Right lung (tissue), 10 donors: Measurements from ENCODE around the gene SLC17A7. TPM values are rescaled to one million over a fixed set of nuclear protein-coding genes. Genes with fewer than 3 reads are reported as not detected.
A peak's percentile ranks its signal among the peaks of the same experiment; 100 is the strongest.
"Not testable (repeated sequence)": the region's sequence is repeated elsewhere in the genome, so short reads cannot be mapped to it uniquely, and the experiment has no call there.

ENCODE experiments used
- DNase-seq, 2 donors: peaks; one replicate each; pipeline ENCODE4 v3.0.0-alpha.2; 2013
- long read RNA-seq, 8 donors: transcript quantifications; one replicate each; lab custom pipeline, GENCODE V29; 2026
- polyA plus RNA-seq, 5 donors: library from polyadenylated mRNA; unstranded; fragments of 120-200 nt; gene quantifications; one replicate each; pipeline versions ENCODE4 v1.2.1 to v1.2.3, GENCODE V29; 2013; ENCODE audit warnings: inconsistent platforms in 1 of 5, low replicate concordance in 1 of 5; ENCODE audit not compliant: insufficient read length in 5 of 5, insufficient read depth in 1 of 5

Gene SLC17A7
- under 1 TPM; 0.31 to 0.51 (median 0.34) TPM for polyA plus RNA-seq
- long read RNA-seq, donor 1 = 0 reads
- long read RNA-seq, donor 2, partial matches to known transcripts = 7,183 of 7,258 reads
- long read RNA-seq, donor 2, other reads (novel, unspliced or antisense) = 75 of 7,258 reads
- long read RNA-seq, donor 3, partial matches to known transcripts = 341 of 462 reads
- long read RNA-seq, donor 3, other reads (novel, unspliced or antisense) = 121 of 462 reads
- long read RNA-seq, donor 4, partial matches to known transcripts = 286 of 345 reads
- long read RNA-seq, donor 4, other reads (novel, unspliced or antisense) = 59 of 345 reads
- long read RNA-seq, donor 5 = 0 reads
- long read RNA-seq, donor 6 = 0 reads
- long read RNA-seq, donor 7, partial matches to known transcripts = 11,533 of 11,909 reads
- long read RNA-seq, donor 7, other reads (novel, unspliced or antisense) = 376 of 11,909 reads
- long read RNA-seq, donor 8 = 0 reads

GRCh38 chr19:49441210-49441959 is at the start of gene SLC17A7:
SLC17A7 (minus strand) TSS chr19:49441527; CDS start chr19:49441379, 148 bp downstream.
- no peak for DNase-seq

DNA sequence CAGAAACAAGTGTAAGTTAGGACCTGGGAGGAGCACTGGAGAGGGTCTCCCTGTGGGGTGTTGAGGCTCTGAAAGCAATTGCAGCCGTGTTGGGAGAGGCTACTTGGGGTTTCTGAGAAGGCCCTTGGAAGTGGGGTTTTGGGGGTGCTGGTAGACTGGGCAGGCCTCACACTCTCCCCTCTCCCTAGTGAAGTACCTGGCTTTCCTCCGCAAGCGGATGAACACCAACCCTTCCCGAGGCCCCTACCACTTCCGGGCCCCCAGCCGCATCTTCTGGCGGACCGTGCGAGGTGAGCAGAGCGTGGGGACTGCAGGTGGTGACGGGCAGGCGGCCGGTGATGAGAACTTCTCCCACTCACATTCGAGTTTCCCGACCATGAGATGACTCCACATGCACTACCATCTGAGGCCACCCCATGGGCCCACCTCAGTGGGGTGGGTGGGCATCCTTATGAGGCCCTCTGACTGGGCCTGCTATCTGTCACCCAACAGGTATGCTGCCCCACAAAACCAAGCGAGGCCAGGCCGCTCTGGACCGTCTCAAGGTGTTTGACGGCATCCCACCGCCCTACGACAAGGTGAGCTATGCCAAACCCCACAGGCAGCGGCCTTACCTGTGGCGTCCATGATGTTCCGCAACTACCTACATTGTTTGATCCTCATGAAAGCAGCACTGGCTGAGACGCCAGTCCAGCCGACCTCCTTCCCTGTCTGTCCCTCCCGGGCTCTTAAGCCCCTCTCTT is 49.1 kb upstream of the SLC17A7 start:
- DNase-seq = no peak

GRCh38 chr19:49489601-49490167 is 48.4 kb upstream of the SLC17A7 start:
- DNase-seq = no peak

DNA sequence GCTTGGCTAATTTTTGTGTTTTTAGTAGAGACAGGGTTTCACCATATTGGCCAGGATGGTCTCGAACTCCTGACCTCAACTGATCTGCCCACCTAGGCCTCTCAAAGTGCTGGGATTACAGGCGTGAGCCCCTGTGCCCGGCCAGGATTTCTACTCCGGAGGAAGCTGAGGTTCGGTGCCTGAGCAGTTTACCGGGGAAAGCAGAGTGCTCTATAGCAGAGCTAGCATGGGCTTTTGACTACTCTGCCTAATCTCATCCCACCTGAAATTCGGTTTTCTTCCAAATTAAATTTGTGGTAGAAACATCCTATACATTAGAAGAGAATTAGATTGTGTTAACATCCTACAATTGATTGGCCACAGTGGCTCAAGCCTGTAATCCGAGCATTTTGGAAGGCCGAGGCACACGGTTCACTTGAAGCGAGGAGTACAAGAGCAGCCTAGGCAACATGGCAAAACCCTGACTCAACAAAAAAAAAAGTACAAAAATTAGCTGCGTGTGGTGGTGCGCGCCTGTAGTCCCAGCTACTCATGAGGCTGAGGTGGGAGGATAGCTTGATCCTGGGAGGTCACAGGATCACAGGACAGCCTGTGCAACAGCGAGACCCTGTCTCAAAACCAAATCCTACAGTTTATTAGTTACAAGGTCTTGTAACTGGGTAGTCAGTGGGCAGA is 47.7 kb upstream of the SLC17A7 start:
- DNase-seq = no peak

- no peak for DNase-seq
These were observed 46.9 kb upstream of the SLC17A7 start for GRCh38 chr19:49488046-49488862.

DNA sequence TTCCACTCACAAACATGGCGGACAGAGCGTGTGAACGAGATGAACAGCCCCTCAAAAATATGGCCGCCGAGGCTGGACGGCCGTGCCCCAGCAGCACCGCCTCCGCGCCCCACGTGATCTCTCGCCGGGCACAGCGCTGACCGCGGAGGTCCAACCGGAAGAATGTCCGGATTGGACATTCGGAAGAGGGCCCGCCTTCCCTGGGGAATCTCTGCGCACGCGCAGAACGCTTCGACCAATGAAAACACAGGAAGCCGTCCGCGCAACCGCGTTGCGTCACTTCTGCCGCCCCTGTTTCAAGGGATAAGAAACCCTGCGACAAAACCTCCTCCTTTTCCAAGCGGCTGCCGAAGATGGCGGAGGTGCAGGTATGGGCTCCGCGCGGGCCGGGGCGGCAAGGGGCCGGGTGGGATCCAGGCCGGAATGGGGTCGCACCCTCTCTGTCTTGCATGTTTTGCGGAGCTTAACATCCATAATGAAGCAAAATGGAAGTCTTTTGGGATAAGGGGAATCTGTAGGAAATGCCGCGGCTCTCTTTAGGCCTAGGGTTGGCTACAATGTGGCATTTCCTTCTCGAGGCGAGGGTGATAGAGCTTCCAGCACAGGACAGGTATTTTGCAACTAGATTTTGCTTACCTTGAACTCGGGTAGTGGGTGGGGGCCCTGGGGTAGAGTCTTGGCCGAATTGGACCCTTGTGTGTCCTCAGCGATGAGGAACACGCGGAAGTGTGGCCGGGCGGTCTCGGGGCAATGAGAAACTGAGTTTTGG is 46.1 kb upstream of the SLC17A7 start, which contains the start of gene RPL13A:
Gene RPL13A, plus strand, starts transcription at position 332 of the 769 bp plus-strand sequence. Its CDS starts 22 bp downstream, at position 354.
- DNase-seq = peak; percentile 100

GRCh38 chr19:49486710-49487276 is 45.5 kb upstream of the SLC17A7 start:
- DNase-seq = no peak

DNA sequence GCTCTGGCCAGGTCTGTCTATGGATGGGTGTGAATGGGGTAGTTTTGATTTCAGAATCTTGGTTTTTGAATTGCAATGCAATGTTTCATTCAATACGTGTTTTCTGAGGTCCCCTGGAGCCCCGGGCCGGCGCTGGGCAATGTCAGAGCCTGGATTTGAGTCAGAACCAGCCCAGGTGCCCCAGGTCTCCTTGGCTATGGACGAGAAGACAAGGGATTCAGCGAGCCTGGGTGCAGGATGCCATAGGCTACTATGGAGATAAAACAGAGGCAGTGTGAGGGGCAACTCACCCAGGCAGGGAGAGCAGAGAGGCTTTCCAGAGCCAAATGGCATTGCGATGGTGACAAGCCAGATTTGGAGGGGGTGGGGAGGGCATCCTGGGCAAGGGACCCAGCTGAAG is 44.9 kb upstream of the SLC17A7 start:
- no peak for DNase-seq

DNA sequence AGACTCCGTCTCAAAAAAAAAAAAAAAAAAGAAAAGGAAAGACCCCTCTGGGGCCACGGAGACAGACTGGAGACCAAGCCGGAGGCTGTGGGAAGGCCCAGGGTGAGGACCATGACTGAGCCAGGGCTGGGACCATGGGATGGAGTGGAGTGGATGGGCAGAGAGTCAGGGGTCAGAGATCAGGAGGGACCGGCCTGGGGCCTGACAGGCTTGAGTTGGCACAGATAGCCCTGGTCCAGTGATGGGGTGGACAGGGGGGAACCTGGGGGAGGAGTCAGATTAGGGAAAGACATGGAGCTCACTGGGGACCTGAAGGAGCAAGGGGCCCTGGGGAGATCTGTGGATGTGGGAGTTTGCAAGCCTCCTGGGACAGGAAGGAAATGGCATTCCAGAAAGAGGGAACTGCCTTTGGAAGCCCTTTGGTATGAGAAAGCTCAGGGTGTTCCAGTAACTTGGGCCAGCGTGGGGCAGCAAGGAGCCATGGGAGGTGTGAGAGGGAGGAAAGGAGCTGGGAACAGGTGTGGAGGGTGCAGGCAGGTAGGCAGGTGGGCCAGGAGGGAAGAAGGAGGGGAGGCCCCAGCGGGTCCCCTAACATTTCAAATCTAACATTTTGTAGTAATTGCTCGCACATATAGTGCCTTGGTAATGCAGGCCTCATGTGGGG is 39.8 kb upstream of the SLC17A7 start:
- DNase-seq = no peak

- no peak for DNase-seq
These were observed 38.8 kb upstream of the SLC17A7 start for GRCh38 chr19:49479975-49480628.

- DNase-seq = no peak
These were observed 34.9 kb upstream of the SLC17A7 start for GRCh38 chr19:49475995-49476880.

DNA sequence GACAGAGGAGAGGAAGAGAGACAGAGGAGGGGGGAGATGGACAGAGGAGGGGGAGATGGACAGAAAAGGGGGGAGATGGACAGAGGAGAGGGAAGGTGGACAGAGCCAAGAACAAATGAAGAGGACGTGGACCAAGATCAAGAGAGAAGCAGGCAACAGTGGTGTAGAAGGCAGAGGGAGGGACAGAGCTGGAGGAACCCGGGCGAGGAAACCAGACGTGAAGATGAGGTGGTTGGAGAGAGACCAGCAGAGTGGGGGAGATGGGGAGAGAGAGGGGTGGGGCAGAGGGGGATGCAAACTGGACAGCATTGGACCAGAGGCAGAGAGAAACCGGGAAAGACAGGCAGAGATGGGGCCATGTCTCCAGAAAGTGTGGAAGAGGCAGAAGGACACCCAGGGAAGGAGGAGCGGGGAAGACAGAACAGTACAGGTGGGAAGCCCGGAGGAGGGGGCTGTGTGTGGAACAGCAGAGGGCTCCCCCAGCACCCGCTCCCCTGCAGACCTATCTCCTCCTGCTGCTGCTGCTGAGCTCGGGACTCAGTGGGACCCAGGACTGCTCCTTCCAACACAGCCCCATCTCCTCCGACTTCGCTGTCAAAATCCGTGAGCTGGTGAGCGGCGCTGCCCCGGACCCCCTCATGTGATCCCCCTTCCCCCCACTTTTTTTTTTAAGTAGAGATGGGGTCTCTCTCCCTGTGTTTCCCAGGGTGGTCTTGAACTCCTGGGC is 34.0 kb upstream of the SLC17A7 start:
- DNase-seq = no peak

DNA sequence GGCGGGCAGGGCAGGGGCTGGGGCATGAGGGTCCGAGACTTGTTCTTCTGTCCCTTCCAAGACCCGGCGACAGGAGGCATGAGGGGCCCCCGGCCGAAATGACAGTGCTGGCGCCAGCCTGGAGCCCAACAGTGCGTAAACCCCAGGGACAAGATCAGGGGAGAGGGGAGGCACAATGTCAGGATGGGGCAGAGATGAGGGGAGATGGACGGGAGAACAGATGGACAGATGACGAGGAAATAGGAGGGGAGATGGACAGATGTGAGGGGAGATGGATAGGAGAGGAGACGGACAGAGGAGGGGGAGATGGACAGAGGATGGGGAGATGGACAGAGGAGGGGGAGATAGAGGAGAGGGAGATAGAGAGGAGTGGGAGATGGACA is 33.2 kb upstream of the SLC17A7 start:
- DNase-seq = no peak

DNA sequence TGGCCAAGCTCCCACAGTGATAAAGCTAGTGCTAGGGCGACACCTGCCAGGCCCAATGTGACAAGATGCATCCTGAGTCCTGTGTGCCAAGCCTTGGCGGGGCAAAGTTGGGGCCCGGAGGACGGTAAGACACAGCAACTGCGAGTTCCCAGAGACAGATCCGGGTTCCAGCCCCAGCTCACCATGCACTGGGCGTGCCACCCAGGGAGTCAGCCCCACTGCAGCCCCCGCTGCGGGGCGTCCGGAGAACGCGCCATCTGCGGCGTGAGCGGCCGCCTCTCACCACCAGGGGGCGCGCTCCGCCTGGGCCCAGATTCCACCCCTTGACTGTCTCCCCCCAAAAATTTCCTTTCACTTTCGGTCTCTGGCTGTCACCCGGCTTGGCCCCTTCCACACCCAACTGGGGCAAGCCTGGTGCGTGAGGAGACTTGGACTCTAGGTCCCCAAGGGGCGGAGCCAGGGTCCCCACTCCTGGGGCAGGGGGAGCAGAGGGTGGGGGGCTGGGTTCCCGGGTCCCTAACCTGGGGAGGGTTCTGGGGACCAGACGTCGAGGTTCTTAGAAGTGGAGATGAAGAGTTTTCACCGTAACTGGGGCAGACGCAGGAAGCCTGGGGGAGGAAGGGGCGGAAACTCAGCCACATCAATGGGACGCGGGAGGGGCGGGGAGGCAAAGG is 32.7 kb upstream of the SLC17A7 start, which contains the start of gene FLT3LG:
Gene FLT3LG, plus strand, starts transcription at position 348 of the 674 bp plus-strand sequence. CDS start 425 bp downstream, outside the sequence.
- peak; percentile 71 to 77 for DNase-seq

DNA sequence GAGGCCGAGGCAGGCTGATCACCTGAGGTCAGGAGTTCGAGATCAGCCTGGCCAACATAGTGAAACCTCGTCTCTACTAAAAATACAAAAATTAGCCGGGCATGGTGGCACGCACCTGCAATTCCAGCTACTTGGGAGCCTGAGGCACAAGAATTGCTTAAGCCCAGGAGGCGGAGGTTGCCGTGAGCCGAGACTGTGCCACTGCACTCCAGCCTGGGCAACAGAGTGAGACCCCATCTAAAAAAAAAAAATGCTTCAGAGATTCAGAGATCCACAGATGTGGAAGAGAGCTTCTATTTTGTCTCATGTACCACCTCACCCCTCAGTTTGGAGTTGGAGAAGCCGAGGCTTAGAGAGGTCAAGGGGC is 32.2 kb upstream of the SLC17A7 start:
- DNase-seq = not testable (repeated sequence)
